Measurements from ENCODE around the gene RERG. TPM values are rescaled to one million over a fixed set of nuclear protein-coding genes. Genes with fewer than 3 reads are reported as not detected.

RERG gene
- total and polyA plus RNA-seq, 2 of the 4 experiments (the other 2 are of a cell fraction): not detected

GRCh38 chr12:15192720-15193119 is 28.5 kb downstream of the RERG start:
- WGBS, 2 experiments (ENCODE audit: extremely low coverage in 2 of 2, insufficient read length in 1 of 2): no CpG with 5 or more reads among the region's 3 CpGs
- Histone ChIP-seq H4K5ac (ENCODE audit: low read depth, low read length) (no peak overlapping the region), H3K4me1 (ENCODE audit: control insufficient read depth, insufficient read depth, low read length) (no peaks in the 10 kb centered on the region), H3K9me1 (ENCODE audit: insufficient read depth, low read length) (no peaks in the 10 kb centered on the region), H3K9ac (ENCODE audit: low read depth, low read length) (no peak overlapping the region), H3K27ac (ENCODE audit: insufficient read depth, low read length) (no peak overlapping the region), H3K27me3 (ENCODE audit: control insufficient read depth, insufficient read depth, low read length) (no peaks in the 10 kb centered on the region), H2AFZ (replicated peaks; ENCODE audit: low read length, poor library complexity) (no peak overlapping the region), H2BK120ac (ENCODE audit: low read depth, low read length) (no peak overlapping the region), H3K79me1 (ENCODE audit: low read depth in 1 of 2, low read length in 2 of 2) (no peaks in the 10 kb centered on the region), H3K4ac (ENCODE audit: low read depth, low read length) (no peak overlapping the region), H4K8ac (ENCODE audit: low read depth in 2 of 2, low read length in 2 of 2) (no peak overlapping the region), H2BK5ac (ENCODE audit: low read depth, low read length, poor library complexity, severe bottlenecking) (no peak overlapping the region), H3K14ac (replicated peaks; ENCODE audit: low read depth, low read length) (no peak overlapping the region), H3K36me3 (ENCODE audit: control insufficient read depth, insufficient read depth, low read length) (no peaks in the 10 kb centered on the region), H4K20me1 (ENCODE audit: insufficient read depth, low read length) (no peaks in the 10 kb centered on the region), H3K4me3 (ENCODE audit: insufficient read depth, low read depth, low read length) (no peak overlapping the region), H3K23ac (ENCODE audit: low read depth, low read length) (no peak overlapping the region), H2AK5ac (ENCODE audit: low read depth, low read length) (no peak overlapping the region), H2AK9ac (replicated peaks; ENCODE audit: low read depth, low read length, poor library complexity) (no peak overlapping the region), H3K56ac (ENCODE audit: extremely low read depth, insufficient read depth, low read length) (no peak overlapping the region), H2BK15ac (ENCODE audit: low read depth, low read length) (no peak overlapping the region), H3K18ac (ENCODE audit: low read depth, low read length) (no peak overlapping the region), H2BK20ac (ENCODE audit: low read depth, low read length) (no peak overlapping the region), H3K4me2 (ENCODE audit: low read depth, low read length) (no peak overlapping the region), H3K9me3 (ENCODE audit: control insufficient read depth, insufficient read depth, low read length) (no peaks in the 10 kb centered on the region), H4K91ac (ENCODE audit: insufficient read depth, low read depth, low read length) (no peak overlapping the region)
- TF ChIP-seq FOS (IDR thresholded peaks at IDR 0.05; ENCODE audit: low read depth, low read length) (no peak), MAFK (IDR thresholded peaks at IDR 0.05; ENCODE audit: low read depth, low read length) (no peak), POLR2A (IDR thresholded peaks at IDR 0.05; ENCODE audit: low read depth, low read length) (no peak), CEBPB (IDR thresholded peaks at IDR 0.05; ENCODE audit: low read depth, low read length) (no peak), BHLHE40 (IDR thresholded peaks at IDR 0.05; ENCODE audit: low read depth, low read length) (no peak), MAZ (IDR thresholded peaks at IDR 0.05; ENCODE audit: borderline replicate concordance, low read depth, low read length) (no peak), RAD21 (IDR thresholded peaks at IDR 0.05; ENCODE audit: low read length) (no peak), USF2 (IDR thresholded peaks at IDR 0.05; ENCODE audit: low read depth, low read length) (no peak), CHD1 (IDR thresholded peaks at IDR 0.05; ENCODE audit: low read depth, low read length) (no peak)
- BruUV-seq (replicated peaks): no TSS peak
- CTCF ChIA-PET: no interaction called here
- dilution Hi-C loops (cut with HindIII; ENCODE audit: low sequenced_read_pairs, unreplicated experiment): no loop called here
- POLR2A ChIA-PET (ENCODE audit: unreplicated experiment): no interaction called here
- ATAC-seq (ENCODE audit: low read depth) (no peak), DNase-seq (no peak)
- in situ Hi-C loops (cut with MboI; ENCODE audit: low sequenced_read_pairs): no loop called here
- intact Hi-C loops (cut with micrococcal nuclease): no loop called here

All from IMR-90 (cell line).